ENCODE results near the gene HLA-DMA. TPM values are rescaled to one million over a fixed set of nuclear protein-coding genes. Genes with fewer than 3 reads are reported as not detected.
A peak's percentile ranks its signal among the peaks of the same experiment; 100 is the strongest.

HLA-DMA gene
- total and polyA plus RNA-seq, 9 of the 15 experiments (the other 6 are each of a cell fraction or from before 2014, with no cell fraction given), result 0.13 to 0.83 (median 0.51) TPM

DNA sequence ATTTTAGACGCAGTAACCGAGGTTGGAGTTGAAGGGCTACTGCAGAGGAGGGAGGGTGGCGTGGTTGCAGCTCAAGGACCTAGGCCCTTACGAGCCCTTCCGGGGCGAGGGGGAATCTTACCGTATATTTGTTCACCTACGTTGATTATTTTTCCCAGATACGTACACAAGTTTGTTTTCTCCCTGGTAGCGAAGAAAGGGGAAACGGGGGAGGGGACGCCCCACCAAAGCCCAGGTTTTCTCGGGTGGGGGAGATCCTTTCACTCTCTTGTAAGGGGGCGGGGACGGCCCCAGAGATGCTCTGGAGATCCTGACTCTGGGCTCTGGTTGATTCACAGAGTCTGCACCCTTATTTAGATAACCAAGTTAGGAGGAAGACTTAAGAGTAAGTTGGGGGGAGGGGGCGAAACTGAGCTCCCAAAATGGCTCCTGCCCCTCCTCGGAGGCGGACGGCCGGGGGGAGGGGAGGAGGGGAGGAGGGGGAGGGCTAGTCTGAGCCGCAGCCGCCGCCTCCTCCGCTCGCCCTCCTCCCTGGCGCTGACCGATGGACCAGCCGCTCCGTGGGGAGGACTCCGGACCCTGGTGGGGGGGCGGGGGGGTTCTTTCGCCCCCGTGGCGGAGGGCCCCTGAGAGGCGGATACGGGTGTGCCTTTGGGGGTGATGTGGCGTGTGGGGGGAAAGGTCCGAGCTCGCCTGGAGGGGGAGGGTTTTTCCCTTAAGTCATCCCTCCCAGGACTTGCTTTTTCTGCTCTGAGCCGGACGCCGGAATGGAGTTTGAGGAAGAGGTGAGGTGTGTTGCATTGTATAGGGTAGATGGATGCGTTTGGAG, 17.7 kb upstream of the HLA-DMA start (continued):
- TF ChIP-seq, protein P1, sequence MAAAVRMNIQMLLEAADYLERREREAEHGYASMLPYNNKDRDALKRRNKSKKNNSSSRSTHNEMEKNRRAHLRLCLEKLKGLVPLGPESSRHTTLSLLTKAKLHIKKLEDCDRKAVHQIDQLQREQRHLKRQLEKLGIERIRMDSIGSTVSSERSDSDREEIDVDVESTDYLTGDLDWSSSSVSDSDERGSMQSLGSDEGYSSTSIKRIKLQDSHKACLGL (CRISPR knock-in tag; IDR thresholded peaks at IDR 0.05; ENCODE audit: borderline replicate concordance, poor library complexity, severe bottlenecking), result no peak
- TF ChIP-seq MAZ (CRISPR knock-in tag; conservative IDR thresholded peaks at IDR 0.05 in 1 of 2, IDR thresholded peaks at IDR 0.05 in 1 of 2) (peak in 1 of 2 experiments; percentile 37; a peak in 1 of 4 replicates), HEY1 (CRISPR knock-in tag; IDR thresholded peaks at IDR 0.05; ENCODE audit: borderline replicate concordance) (no peak), ZC3H8 (IDR thresholded peaks at IDR 0.05) (no peak), BACH1 (tag; IDR thresholded peaks at IDR 0.05) (no peak; the same call in 1 of the 2 replicates), MXI1 (IDR thresholded peaks at IDR 0.05; ENCODE audit: low read depth, low read length) (no peak), MTF1 (CRISPR knock-in tag; IDR thresholded peaks at IDR 0.05; ENCODE audit: borderline replicate concordance) (no peak), ZNF23 (CRISPR knock-in tag; IDR thresholded peaks at IDR 0.05) (no peak), SIN3A (IDR thresholded peaks at IDR 0.05; ENCODE audit: borderline replicate concordance in 2 of 2, control insufficient read depth in 1 of 2, low read depth in 2 of 2, low read length in 2 of 2) (no peak), DDX20 (tag; IDR thresholded peaks at IDR 0.05; ENCODE audit: low read depth) (no peak), PHF8 (IDR thresholded peaks at IDR 0.05; ENCODE audit: borderline replicate concordance, low read length) (peak; percentile 5; the same call in 1 of the 2 replicates), ZNF232 (CRISPR knock-in tag; IDR thresholded peaks at IDR 0.05) (no peak), GTF2F1 (IDR thresholded peaks at IDR 0.05; ENCODE audit: low read depth, low read length) (peak; percentile 38; the same call in 1 of the 2 replicates), ZNF263 (CRISPR knock-in tag; IDR thresholded peaks at IDR 0.05; ENCODE audit: borderline replicate concordance) (peak; percentile 99), HNRNPK (IDR thresholded peaks at IDR 0.05; ENCODE audit: low read depth, low read length, poor library complexity, severe bottlenecking) (peak; percentile 28), ARID2 (IDR thresholded peaks at IDR 0.05) (0 out of 2 replicates have a peak, but pooled peaks have one; percentile 10), TCF7 (IDR thresholded peaks at IDR 0.05; ENCODE audit: borderline replicate concordance) (no peak; the same call in 1 of the 2 replicates), RFX1 (IDR thresholded peaks at IDR 0.05) (no peak), ZNF695 (CRISPR knock-in tag; IDR thresholded peaks at IDR 0.05) (no peak), SMARCE1 (IDR thresholded peaks at IDR 0.05) (no peak), ARNT (IDR thresholded peaks at IDR 0.05) (0 out of 4 replicates have a peak, but pooled peaks of 1 of the 2 experiments have one; percentile 1), ZNF121 (CRISPR knock-in tag; conservative IDR thresholded peaks at IDR 0.05) (no peak), HMGN3 (IDR thresholded peaks at IDR 0.05; ENCODE audit: borderline replicate concordance, extremely low read depth, insufficient read length, low read depth, low read length) (peak; percentile 38), MIER1 (IDR thresholded peaks at IDR 0.05; ENCODE audit: low read depth) (no peak), RBM22 (IDR thresholded peaks at IDR 0.05; ENCODE audit: low read depth, low read length, poor library complexity, severe bottlenecking) (peak; percentile 57), POLR2G (IDR thresholded peaks at IDR 0.05; ENCODE audit: low read depth, low read length) (peak; percentile 67)
- TF ChIP-seq, protein P2, sequence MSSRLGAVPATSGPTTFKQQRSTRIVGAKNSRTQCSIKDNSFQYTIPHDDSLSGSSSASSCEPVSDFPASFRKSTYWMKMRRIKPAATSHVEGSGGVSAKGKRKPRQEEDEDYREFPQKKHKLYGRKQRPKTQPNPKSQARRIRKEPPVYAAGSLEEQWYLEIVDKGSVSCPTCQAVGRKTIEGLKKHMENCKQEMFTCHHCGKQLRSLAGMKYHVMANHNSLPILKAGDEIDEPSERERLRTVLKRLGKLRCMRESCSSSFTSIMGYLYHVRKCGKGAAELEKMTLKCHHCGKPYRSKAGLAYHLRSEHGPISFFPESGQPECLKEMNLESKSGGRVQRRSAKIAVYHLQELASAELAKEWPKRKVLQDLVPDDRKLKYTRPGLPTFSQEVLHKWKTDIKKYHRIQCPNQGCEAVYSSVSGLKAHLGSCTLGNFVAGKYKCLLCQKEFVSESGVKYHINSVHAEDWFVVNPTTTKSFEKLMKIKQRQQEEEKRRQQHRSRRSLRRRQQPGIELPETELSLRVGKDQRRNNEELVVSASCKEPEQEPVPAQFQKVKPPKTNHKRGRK (tag; IDR thresholded peaks at IDR 0.05), result no peak

Measured in K562 (cell line).